ENCODE measurements around the gene FAM168A. TPM values are rescaled to one million over a fixed set of nuclear protein-coding genes. Genes with fewer than 3 reads are reported as not detected.

FAM168A gene
- total and polyA plus RNA-seq, 9 of the 15 experiments (the other 6 are each of a cell fraction or from before 2014, with no cell fraction given), result 0.44 to 7.2 (median 2.9) TPM

DNA sequence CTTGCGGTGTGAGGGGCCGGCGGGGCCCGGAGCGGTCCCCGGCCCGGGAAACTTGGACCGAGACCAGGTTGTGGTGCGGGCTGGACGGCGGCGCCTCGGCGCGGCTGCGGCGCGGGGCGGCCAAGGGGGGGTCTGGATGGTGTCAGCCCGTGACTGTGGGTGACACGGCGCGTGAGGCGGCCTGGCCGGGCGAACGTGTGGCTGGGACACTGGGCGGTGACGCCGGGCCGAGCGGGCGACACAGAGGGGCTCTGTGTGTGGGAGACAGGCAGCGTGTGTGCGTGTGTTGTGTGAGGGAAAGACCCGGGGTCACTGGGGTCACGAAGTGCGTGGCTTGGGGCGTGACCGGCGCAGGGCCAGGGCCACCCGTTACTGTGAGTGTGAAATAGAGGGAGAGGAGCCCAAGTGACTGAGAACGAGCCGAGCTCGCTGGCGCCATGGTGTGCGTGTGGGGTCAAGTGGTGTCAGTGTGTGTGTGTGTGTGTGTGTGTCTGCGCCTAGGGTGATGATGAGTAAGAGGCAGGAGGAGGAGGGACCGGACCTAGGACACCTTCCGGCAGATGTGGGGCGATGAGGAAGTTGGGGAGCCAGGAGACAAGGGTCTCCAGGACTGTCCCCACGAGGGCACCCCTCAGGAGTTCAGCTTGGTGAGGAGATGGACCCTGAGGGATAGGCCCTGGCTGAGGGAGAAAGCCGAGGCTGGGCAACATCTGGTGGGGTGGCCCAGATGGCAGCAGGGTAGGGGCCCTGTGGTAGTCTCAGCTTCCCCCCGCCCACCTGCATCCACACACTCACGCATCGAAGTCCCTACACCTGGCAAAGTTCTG, 220.9 kb downstream of the FAM168A start (continued):
- TF ChIP-seq MNT (conservative IDR thresholded peaks at IDR 0.05), result peak in 1 of 2 experiments; percentile 78; a peak in 1 of 4 replicates
- no peak for TF ChIP-seq POLR3G (IDR thresholded peaks at IDR 0.05; ENCODE audit: extremely low read depth, insufficient read length, insufficient replicate concordance)
- TF ChIP-seq ZNF408 (CRISPR knock-in tag; IDR thresholded peaks at IDR 0.05; ENCODE audit: low read depth), result no peak
- no peak for TF ChIP-seq ZC3H8 (IDR thresholded peaks at IDR 0.05)
- TF ChIP-seq ZFX (CRISPR knock-in tag; IDR thresholded peaks at IDR 0.05), result no peak; the same call in 1 of the 2 replicates
- TF ChIP-seq ZKSCAN3 (CRISPR knock-in tag; IDR thresholded peaks at IDR 0.05), result no peak
- no peak for TF ChIP-seq STAT5B (CRISPR knock-in tag; IDR thresholded peaks at IDR 0.05)
- TF ChIP-seq LARP7 (IDR thresholded peaks at IDR 0.05), result 0 out of 2 replicates have a peak, but pooled peaks have one; percentile 66
- no peak for TF ChIP-seq RBM25 (IDR thresholded peaks at IDR 0.05; ENCODE audit: low read depth, low read length, severe bottlenecking)
- peak; percentile 37 for TF ChIP-seq BRD9 (IDR thresholded peaks at IDR 0.05; ENCODE audit: low read depth, partially characterized antibody)
- TF ChIP-seq ZNF445 (CRISPR knock-in tag; IDR thresholded peaks at IDR 0.05; ENCODE audit: low read depth), result no peak
- TF ChIP-seq, protein P1, sequence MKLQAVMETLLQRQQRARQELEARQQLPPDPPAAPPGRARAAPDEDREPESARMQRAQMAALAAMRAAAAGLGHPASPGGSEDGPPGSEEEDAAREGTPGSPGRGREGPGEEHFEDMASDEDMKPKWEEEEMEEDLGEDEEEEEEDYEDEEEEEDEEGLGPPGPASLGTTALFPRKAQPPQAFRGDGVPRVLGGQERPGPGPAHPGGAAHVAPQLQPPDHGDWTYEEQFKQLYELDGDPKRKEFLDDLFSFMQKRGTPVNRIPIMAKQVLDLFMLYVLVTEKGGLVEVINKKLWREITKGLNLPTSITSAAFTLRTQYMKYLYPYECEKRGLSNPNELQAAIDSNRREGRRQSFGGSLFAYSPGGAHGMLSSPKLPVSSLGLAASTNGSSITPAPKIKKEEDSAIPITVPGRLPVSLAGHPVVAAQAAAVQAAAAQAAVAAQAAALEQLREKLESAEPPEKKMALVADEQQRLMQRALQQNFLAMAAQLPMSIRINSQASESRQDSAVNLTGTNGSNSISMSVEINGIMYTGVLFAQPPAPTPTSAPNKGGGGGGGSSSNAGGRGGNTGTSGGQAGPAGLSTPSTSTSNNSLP (IDR thresholded peaks at IDR 0.05; ENCODE audit: borderline replicate concordance, low read depth, low read length), result no peak
- TF ChIP-seq PPARD (CRISPR knock-in tag; IDR thresholded peaks at IDR 0.05), result no peak
- no peak for TF ChIP-seq ZNF764 (CRISPR knock-in tag; IDR thresholded peaks at IDR 0.05; ENCODE audit: low read depth)
- TF ChIP-seq, protein P2, sequence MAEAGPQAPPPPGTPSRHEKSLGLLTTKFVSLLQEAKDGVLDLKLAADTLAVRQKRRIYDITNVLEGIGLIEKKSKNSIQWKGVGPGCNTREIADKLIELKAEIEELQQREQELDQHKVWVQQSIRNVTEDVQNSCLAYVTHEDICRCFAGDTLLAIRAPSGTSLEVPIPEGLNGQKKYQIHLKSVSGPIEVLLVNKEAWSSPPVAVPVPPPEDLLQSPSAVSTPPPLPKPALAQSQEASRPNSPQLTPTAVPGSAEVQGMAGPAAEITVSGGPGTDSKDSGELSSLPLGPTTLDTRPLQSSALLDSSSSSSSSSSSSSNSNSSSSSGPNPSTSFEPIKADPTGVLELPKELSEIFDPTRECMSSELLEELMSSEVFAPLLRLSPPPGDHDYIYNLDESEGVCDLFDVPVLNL (CRISPR knock-in tag; IDR thresholded peaks at IDR 0.05; ENCODE audit: low read depth), result 0 out of 2 replicates have a peak, but pooled peaks have one; percentile 13
- no peak for TF ChIP-seq ZNF668 (CRISPR knock-in tag; IDR thresholded peaks at IDR 0.05)
- TF ChIP-seq SRSF3 (IDR thresholded peaks at IDR 0.05; ENCODE audit: insufficient read depth, low read length), result no peak
- TF ChIP-seq GATAD2B (IDR thresholded peaks at IDR 0.05; ENCODE audit: borderline replicate concordance), result no peak
- no peak for TF ChIP-seq CREBBP (IDR thresholded peaks at IDR 0.05; ENCODE audit: low read depth, low read length)
- 0 out of 2 replicates have a peak, but pooled peaks have one; percentile 10 for TF ChIP-seq ESRRA (IDR thresholded peaks at IDR 0.05; ENCODE audit: borderline replicate concordance, low read depth)
- TF ChIP-seq, protein P3, sequence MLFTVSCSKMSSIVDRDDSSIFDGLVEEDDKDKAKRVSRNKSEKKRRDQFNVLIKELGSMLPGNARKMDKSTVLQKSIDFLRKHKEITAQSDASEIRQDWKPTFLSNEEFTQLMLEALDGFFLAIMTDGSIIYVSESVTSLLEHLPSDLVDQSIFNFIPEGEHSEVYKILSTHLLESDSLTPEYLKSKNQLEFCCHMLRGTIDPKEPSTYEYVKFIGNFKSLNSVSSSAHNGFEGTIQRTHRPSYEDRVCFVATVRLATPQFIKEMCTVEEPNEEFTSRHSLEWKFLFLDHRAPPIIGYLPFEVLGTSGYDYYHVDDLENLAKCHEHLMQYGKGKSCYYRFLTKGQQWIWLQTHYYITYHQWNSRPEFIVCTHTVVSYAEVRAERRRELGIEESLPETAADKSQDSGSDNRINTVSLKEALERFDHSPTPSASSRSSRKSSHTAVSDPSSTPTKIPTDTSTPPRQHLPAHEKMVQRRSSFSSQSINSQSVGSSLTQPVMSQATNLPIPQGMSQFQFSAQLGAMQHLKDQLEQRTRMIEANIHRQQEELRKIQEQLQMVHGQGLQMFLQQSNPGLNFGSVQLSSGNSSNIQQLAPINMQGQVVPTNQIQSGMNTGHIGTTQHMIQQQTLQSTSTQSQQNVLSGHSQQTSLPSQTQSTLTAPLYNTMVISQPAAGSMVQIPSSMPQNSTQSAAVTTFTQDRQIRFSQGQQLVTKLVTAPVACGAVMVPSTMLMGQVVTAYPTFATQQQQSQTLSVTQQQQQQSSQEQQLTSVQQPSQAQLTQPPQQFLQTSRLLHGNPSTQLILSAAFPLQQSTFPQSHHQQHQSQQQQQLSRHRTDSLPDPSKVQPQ (CRISPR knock-in tag; IDR thresholded peaks at IDR 0.05; ENCODE audit: borderline replicate concordance), result no peak
